HUES48 (cell line): Measurements from ENCODE around the gene IRAG1.

ENCODE experiments used
- H3K27ac ChIP-seq: one replicate; pipeline ENCODE4 v1.7.0; 2013; ENCODE audit warnings: low read depth, low read length, inconsistent platforms
- H3K27me3 ChIP-seq: 2 replicates; pipeline ENCODE4 v1.6.1; 2013; ENCODE audit warnings: mild to moderate bottlenecking, low read length; ENCODE audit not compliant: control insufficient read depth, insufficient read depth
- H3K36me3 ChIP-seq: 2 replicates; pipeline ENCODE4 v1.6.1; 2013; ENCODE audit warnings: low read length; ENCODE audit not compliant: control insufficient read depth, insufficient read depth
- H3K4me1 ChIP-seq: 2 replicates; pipeline ENCODE4 v1.6.1; 2013; ENCODE audit warnings: mild to moderate bottlenecking, low read length; ENCODE audit not compliant: control insufficient read depth, insufficient read depth
- H3K4me3 ChIP-seq: 2 replicates; pipeline ENCODE4 v1.5.1; 2013; ENCODE audit warnings: mild to moderate bottlenecking, low read depth, low read length
- H3K9ac ChIP-seq: 2 replicates; pipeline ENCODE4 v1.6.1; 2013; ENCODE audit warnings: mild to moderate bottlenecking, low read depth, low read length, moderate library complexity
- H3K9me3 ChIP-seq: 2 replicates; pipeline ENCODE4 v1.6.1; 2013; ENCODE audit warnings: low read length; ENCODE audit not compliant: control insufficient read depth, insufficient read depth

The IRAG1 gene

GRCh38 chr11:10725114-10725906, 31.8 kb upstream of the IRAG1 start:
- H3K9ac ChIP-seq: no peak overlapping the region
- no peaks in the 10 kb centered on the region for H3K4me1 ChIP-seq
- no peak overlapping the region for H3K27ac ChIP-seq
- no peak overlapping the region for H3K4me3 ChIP-seq
- H3K27me3 ChIP-seq: no peaks in the 10 kb centered on the region
- no peaks in the 10 kb centered on the region for H3K36me3 ChIP-seq
- no peaks in the 10 kb centered on the region for H3K9me3 ChIP-seq

- no peaks in the 10 kb centered on the region for H3K36me3 ChIP-seq
- no peaks in the 10 kb centered on the region for H3K9me3 ChIP-seq
- H3K27me3 ChIP-seq: no peaks in the 10 kb centered on the region
- no peak overlapping the region for H3K27ac ChIP-seq
- H3K4me1 ChIP-seq: no peaks in the 10 kb centered on the region
- no peak overlapping the region for H3K4me3 ChIP-seq
- H3K9ac ChIP-seq: no peak overlapping the region
Observed at GRCh38 chr11:10722307-10722706, 28.8 kb upstream of the IRAG1 start.

- Histone ChIP-seq H3K36me3 (no peaks in the 10 kb centered on the region), H3K27me3 (no peaks in the 10 kb centered on the region)
Observed at GRCh38 chr11:10720881-10721376, 27.4 kb upstream of the IRAG1 start.

DNA sequence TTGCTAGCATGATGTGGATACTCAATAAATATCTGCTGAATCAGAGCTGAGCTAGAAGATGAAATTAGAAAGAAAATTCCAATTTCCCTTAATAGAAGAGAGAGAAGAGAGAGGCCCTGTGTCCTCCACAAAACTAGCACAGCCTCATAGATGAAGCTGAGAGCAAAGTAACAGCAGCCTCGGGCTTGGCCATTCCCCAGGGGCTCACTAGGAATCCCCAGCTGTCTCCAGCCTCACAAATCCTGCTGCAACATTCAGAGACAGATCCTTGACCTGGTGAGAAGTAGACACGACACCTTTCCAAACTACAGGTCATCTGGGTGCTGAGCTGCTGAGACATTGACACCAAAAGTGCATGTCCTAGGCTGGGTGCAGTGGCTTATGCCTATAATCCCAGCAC, 26.1 kb upstream of the IRAG1 start:
- no peaks in the 10 kb centered on the region for H3K36me3 ChIP-seq
- H3K4me1 ChIP-seq: no peaks in the 10 kb centered on the region
- no peak overlapping the region for H3K9ac ChIP-seq
- no peaks in the 10 kb centered on the region for H3K27me3 ChIP-seq
- H3K27ac ChIP-seq: no peak overlapping the region
- no peak overlapping the region for H3K4me3 ChIP-seq
- no peaks in the 10 kb centered on the region for H3K9me3 ChIP-seq

More at GRCh38 chr11:10720881-10721376, 27.4 kb upstream of the IRAG1 start:
- no peaks in the 10 kb centered on the region for H3K4me1 ChIP-seq
- H3K9me3 ChIP-seq: no peaks in the 10 kb centered on the region
- no peak overlapping the region for H3K4me3 ChIP-seq
- no peak overlapping the region for H3K27ac ChIP-seq
- H3K9ac ChIP-seq: no peak overlapping the region

GRCh38 chr11:10716543-10717259, 23.1 kb upstream of the IRAG1 start:
- H3K27ac ChIP-seq: no peak overlapping the region
- no peaks in the 10 kb centered on the region for H3K4me1 ChIP-seq
- no peak overlapping the region for H3K4me3 ChIP-seq
- no peaks in the 10 kb centered on the region for H3K9me3 ChIP-seq
- H3K9ac ChIP-seq: no peak overlapping the region
- H3K36me3 ChIP-seq: no peaks in the 10 kb centered on the region
- no peaks in the 10 kb centered on the region for H3K27me3 ChIP-seq

DNA sequence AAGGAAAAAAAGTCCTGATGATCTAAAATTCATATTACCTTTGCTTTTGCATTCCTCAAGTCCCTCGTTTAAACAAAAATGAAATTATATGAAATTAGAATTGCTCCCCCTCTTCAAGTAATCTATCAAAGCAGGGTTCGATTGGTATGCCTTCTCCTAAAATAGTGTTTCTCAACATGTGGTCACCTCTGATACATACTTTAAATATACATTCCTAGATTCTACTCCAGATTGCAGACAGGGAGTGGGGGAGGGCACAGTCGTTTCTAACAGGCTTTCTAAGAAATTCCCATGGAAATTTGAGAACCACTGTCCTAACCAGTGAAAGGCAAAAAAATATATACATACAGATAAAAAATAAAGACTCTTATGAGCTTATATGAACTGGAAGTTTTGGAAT, 22.6 kb upstream of the IRAG1 start:
- Histone ChIP-seq H3K9me3 (no peaks in the 10 kb centered on the region), H3K9ac (no peak overlapping the region), H3K4me1 (no peaks in the 10 kb centered on the region), H3K4me3 (no peak overlapping the region), H3K36me3 (no peaks in the 10 kb centered on the region), H3K27ac (no peak overlapping the region), H3K27me3 (no peaks in the 10 kb centered on the region)

- Histone ChIP-seq H3K4me1 (no peaks in the 10 kb centered on the region), H3K27ac (no peak overlapping the region), H3K27me3 (no peaks in the 10 kb centered on the region), H3K9me3 (no peaks in the 10 kb centered on the region), H3K9ac (no peak overlapping the region), H3K36me3 (no peaks in the 10 kb centered on the region), H3K4me3 (no peak overlapping the region)
Observed at GRCh38 chr11:10715571-10715970, 22.0 kb upstream of the IRAG1 start.

DNA sequence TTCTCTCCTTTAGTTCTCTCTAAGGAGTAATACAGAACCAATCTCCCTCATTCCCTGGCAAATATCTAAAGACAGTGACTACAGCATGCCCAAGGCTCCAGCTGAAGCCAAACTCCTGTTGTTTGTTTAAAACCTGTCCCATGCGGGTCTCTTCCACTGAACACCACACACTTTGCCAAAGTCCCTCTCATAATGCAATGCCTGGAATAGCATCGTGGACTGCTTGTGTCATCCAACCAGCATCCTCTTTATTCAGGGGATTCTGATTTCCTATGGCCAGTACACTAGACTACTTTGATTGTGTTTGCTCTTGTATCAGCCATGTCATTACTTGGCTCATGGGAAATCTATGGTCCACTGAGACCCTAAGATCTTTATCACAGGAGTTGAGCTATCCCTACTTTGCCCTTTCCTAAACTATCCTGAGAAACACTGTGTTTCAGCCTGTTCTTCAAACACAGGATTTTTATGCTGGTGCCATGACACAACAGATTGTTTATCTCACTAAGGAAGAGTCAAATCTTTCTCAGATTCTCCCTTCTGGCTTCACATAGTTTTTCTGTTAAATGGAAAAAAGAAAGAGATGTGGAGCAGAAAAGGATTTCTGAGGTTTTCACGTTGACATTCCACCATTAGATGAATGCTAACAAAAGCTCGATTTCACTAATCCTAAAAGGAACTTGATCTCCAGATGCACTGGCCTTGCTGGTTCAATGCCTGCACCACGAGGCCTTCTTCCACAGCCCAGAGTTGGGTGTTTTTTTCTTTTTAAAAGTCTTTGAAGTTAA, 15.9 kb upstream of the IRAG1 start:
- Histone ChIP-seq H3K9ac (no peak overlapping the region), H3K36me3 (no peaks in the 10 kb centered on the region), H3K9me3 (no peaks in the 10 kb centered on the region), H3K27me3 (no peaks in the 10 kb centered on the region), H3K27ac (no peak overlapping the region), H3K4me3 (no peak overlapping the region), H3K4me1 (no peaks in the 10 kb centered on the region)

DNA sequence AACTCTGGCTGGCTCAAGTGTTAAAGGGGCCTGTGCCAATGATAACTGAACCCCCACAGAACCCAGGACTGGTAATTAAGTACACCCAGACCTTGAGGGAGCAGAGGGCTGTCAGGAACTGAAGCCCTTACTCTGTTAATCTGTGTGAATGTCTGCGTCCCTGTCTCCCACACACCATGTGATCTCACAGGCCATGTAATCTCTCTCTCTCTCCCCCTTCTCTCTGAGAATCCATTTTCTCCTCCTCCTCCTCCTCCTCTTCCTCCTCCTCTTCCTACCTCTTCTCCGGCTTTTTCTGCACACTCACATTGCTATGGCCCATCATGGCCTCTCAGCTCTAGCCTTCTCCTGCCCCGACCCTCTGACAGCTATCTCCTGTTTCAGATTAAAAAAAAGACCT, 14.6 kb upstream of the IRAG1 start:
- no peak overlapping the region for H3K9ac ChIP-seq
- H3K4me1 ChIP-seq: no peaks in the 10 kb centered on the region
- H3K9me3 ChIP-seq: no peaks in the 10 kb centered on the region
- H3K4me3 ChIP-seq: no peak overlapping the region
- H3K27ac ChIP-seq: no peak overlapping the region
- H3K36me3 ChIP-seq: no peaks in the 10 kb centered on the region
- H3K27me3 ChIP-seq: no peaks in the 10 kb centered on the region

DNA sequence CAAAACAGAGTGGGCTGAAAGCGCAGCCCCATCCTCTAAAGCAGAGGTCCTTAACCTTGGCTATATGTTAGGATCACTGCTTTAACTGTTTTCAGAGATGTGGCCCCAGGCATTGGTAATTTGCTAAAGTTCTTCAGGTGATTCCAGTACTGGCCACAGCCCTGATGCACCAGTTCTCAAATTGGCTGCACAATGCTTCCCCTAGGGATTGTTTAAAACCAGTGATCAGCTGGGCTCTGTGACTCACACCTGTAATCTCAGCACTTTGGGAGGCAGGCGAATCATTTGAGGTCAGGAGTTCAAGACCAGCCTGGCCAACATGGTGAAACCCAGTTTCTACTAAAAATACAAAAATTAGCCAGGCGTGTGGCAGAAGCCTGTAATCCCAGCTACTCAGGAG, 8.4 kb upstream of the IRAG1 start:
- no peaks in the 10 kb centered on the region for H3K36me3 ChIP-seq
- no peak overlapping the region for H3K27ac ChIP-seq
- H3K27me3 ChIP-seq: no peaks in the 10 kb centered on the region
- H3K4me1 ChIP-seq: no peaks in the 10 kb centered on the region
- no peak overlapping the region for H3K4me3 ChIP-seq
- H3K9me3 ChIP-seq: peaks cover 6% of the 10 kb centered on the region
- H3K9ac ChIP-seq: no peak overlapping the region

- Histone ChIP-seq H3K4me3 (no peak overlapping the region), H3K4me1 (no peaks in the 10 kb centered on the region), H3K27me3 (no peaks in the 10 kb centered on the region), H3K36me3 (no peaks in the 10 kb centered on the region), H3K27ac (no peak overlapping the region), H3K9me3 (peaks cover 6% of the 10 kb centered on the region), H3K9ac (no peak overlapping the region)
Observed at GRCh38 chr11:10699072-10699471, 5.5 kb upstream of the IRAG1 start.
